ENCODE data around the gene CCDC167. TPM values are rescaled to one million over a fixed set of nuclear protein-coding genes. Genes with fewer than 3 reads are reported as not detected.
A peak's percentile ranks its signal among the peaks of the same experiment; 100 is the strongest.
"Not testable (repeated sequence)": the region's sequence is repeated elsewhere in the genome, so short reads cannot be mapped to it uniquely, and the experiment has no call there.

Gene CCDC167
- total RNA-seq, 1 experiment from 2014 or later, result 47.6 TPM

DNA sequence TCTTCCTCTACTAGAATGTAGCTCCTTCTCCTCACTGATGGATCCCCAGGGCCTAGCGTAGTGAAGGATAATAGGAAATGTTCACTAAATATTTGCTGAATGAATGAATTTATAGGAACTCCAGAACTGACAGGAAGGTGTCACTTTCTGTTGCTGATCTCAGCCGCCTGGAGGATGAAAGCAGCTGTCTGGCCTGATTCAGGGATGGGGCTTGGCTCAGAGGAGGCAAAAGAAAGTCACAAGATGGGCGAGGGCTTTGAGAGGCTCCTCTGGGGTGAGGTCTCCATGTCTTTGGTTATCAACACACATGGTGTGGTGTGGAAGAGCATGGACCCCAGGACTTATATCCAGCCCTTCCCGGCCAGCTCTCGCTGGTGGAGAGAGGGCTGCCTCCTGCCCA is 11.5 kb upstream of the CCDC167 start:
- no peak for DNase-seq (ENCODE audit: low read depth)

DNA sequence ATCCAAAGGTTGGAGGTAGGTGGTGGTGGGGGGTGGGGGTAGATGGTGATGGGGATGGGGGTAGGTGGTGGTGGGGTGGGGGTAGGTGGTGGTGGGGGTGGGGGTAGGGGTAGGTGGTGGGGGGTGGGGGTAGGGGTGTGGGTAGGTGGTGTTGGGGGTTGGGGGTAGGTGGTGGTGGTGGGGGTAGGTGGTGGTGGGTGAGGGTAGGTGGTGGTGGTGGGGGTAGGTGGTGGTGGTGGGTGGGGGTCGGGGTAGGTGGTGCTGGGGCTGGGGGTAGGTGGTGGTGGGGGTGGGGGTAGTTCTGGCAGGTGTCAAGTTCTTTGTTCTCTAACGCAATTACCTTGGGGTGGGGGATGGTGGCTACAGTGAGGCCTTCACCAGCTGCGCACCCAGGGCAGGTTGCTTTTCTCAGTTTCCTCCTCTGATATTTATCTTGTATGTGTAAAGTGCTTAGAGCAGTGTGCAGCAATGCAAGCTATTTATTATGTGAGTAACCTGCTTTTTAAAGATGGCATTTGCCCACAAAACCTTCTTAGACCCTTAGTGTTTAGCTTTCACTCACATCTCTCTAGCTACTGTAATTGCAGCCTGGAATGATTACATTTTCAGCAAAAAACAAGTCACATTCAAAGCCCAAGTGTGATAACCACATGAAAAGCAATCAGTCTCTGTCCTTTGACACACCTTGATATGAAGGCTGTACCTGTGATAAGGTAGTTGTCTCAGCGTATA is 8.2 kb upstream of the CCDC167 start:
- no peak for DNase-seq (ENCODE audit: low read depth)

DNA sequence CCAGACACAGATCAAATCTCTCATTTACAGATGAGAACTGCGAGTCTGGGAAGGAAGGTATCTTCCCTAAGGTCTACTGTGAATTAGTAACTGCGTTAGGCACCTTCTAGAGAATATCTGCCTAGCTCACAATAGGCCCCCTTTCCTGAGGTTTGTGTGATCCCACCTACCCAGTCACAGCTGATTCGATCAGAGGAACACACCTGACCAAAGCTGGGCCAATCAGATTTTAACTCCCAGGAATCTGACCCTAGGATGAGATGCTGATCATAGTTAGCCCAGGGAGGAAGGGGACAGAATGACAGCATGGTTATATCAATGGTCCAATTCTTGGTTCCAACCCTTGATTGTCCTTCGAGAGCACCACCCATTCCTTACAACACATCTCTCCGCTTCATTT is 7.4 kb upstream of the CCDC167 start:
- no peak for DNase-seq (ENCODE audit: low read depth)

DNA sequence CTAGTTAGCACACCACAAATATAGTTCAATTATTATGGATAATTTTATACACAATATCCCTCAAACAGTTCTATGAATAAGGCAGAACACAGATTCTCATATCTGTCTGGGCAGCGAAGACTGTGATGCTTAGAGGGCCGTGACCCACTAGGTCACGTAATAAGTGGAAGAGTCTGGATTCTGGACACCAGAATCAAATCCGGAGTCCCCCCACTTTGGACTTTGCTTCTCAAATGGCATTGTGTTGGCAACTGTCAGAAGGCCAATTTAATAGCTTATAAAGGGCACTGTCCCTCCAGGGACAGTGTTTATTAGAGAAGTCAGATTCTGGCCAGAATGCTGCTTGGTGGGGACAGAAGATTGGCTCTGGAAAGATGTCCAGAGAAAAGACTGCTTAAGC is 6.8 kb upstream of the CCDC167 start:
- DNase-seq (ENCODE audit: low read depth), result no peak

DNA sequence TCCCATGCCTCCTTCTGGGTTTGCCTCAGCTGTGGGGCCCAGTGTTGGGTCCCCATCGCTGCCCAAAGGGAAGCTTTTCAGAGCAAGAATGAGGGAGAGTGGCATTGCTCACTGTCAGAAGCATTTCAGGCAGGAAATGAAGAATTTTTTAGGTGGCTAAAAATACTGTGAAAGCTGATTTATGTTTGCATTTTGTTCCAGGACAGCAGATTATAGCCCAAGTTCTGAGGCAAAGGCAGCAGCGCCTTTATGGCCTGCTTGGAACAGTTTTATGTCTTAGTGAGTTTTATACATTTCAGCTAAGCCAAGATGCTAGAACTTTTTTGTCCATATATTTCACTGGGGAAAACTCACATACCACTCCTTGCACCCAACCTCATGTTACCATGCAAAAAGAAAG is 4.3 kb upstream of the CCDC167 start:
- no peak for DNase-seq (ENCODE audit: low read depth)

DNA sequence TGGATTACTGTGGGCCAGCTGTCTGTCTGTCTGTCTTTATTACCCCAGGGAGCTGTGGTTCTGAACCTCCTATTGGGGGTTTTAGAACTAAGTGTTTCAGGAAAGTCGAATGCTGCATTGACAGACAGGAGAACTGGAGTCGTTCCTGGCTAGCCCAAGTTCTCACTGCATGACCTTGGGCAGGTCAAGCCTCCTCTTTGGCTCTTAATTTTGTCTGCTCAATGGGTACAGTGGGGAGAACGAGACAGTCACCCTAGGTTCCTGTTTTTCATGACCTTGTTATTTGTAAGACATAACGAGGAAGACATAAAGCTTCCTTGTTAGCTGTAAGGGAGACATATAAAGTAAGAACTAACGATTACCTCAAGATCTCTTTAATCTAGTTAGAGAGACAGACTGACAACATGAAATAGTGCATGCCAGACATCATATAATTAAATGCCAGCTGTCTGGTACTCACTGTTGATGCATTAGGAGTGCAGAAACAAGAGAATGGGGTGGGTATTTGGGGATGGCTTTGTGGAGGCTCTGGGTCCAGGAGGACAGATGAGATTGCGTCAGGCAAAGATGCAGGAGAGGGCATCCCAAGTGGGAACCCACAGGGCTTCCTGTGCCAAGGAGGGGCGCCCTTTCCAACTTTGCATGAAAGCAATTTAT is 3.7 kb upstream of the CCDC167 start:
- DNase-seq (ENCODE audit: low read depth), result peak; percentile 32

DNA sequence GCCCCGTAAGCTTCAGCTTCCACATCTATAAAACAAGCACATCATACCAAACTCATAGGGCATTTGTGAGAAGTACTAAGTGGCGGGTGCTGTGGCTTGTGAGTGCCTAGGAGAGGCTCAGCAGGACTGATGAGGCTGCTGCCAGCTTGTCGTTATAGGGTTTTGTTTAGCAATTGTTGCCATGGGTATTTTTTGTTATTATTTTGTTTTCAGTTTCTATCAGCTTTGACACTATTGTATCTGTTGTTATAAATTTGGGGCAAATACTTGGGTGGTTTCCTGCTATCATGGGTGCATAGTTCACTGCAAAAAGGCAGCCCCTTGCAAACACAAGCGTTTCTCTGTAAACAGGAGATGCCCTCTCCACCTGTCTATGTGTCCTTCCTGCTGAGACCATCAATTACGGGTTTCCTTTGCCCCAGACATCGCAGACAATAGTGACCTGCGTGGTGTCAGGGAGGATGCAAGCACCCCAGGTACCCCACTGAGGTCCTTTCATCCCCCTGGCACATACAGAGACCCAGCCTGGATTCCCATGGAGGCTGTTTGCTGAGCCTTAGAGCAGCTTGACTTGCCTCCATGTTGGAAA is 3.1 kb upstream of the CCDC167 start:
- no peak for DNase-seq (ENCODE audit: low read depth)

DNA sequence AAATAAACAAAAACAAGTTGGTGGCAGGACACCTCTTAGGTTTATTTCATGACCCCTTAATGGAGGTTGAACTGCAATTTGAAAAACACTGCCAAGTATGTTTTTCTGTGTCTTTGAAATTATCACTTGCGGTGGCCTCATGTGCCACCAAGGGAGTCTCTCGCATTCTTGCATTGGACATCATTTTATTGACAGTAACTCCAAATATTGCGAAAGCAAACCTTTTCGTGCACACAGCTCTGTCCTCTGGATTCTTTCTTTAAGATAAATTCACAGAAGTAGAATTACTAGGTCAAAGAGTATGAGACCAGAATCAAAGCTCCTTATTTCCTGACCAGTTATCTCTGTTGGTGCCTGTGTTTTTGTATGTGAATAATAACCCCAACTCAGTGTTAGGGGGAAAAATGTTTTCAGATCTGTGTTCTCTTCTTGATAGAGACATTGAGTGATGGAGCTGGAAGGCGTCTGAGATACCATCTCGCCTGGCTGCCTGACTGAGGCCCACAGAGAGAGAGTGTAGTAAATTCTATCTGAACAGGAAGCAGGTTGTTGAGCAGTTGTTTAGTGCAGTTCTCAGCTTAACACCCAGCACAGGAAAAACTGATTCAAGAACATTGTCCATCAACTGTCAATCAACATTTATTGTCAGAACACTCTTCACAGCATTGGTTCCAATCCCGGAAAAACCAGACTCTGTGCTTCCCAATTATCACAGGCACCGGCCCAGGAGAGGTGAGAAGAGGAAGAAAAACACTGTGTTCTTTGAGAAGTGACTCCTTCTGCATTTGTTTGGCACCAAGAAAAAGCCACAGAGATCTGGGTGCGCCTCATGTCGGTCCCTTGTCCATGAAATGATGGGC is 2.2 kb upstream of the CCDC167 start:
- DNase-seq (ENCODE audit: low read depth), result no peak

DNA sequence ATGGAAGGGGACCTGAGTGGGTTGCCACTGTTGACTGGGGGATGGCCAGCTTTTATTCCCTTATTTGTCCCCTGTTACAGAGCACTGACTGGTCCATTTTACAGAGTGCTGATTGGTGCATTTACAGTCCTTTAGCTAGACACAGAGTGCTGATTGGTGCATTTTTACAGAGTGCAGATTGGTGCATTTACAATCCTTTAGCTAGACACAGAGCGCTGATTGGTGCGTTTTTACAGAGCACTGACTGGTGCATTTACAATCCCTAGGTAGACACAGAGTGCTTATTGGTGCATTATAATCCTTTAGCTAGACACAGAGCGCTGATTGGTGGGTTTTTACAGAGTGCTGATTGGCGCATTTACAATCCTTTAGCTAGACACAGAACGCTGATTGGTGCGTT is 1.2 kb upstream of the CCDC167 start:
- not testable (repeated sequence) for DNase-seq (ENCODE audit: low read depth)

DNA sequence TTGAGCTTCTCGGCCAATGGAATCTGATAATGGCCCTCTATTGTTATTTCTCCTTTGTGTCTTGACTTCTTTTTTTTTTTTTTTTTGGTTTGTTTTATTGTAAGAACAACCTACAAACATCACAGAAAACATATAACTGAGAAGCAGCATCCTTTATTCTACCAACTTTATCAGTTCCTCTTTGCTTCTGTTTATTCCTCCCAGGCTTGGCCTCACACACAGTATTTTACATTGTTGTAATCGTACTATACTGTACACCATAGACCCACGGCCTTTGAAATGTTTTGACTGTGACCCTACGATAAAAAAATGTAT is 558 bp upstream of the CCDC167 start:
- no peak for DNase-seq (ENCODE audit: low read depth)

DNA sequence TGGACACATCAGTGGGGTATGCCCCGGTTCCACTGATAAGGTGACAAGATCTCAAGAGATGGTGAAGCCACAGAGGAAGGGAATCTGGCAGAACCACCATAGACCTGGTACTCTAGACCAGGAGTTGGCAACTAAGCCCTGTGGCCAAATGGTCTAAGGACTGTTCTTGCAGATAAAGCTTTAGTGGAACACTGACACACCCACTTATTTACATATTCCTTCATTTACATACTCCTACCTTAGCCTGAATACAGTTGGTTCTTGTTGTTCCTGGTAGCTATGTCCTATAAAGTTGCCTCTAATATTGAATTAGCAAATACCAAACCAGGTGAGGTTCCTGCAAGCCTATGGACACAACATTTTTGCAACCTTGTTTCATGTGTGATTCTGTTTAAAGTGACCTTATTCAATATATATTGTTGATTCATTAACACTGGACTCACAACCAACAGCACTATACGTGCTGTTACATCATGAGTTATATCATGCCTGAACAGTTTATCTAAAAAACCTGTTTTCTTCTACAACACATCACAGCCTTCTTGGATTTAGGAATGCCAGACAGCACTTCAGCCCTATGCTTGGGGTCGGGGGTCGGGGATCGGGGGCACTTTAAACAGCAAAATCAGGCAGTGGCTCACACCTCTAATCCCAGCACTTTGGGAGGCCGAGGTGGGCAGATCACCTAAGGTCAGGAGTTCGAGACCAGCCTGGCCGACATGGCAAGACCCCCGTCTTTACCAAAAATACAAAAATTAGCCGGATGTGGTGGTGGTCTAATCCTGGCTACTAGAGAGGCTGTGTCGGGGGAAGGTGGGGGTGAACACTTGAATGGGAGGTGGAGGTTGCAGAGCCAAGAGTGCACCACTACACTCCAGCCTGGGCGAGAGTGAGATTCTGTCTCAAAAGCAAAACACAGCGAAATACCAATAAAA is 2.5 kb downstream of the CCDC167 start:
- DNase-seq (ENCODE audit: low read depth), result no peak

DNA sequence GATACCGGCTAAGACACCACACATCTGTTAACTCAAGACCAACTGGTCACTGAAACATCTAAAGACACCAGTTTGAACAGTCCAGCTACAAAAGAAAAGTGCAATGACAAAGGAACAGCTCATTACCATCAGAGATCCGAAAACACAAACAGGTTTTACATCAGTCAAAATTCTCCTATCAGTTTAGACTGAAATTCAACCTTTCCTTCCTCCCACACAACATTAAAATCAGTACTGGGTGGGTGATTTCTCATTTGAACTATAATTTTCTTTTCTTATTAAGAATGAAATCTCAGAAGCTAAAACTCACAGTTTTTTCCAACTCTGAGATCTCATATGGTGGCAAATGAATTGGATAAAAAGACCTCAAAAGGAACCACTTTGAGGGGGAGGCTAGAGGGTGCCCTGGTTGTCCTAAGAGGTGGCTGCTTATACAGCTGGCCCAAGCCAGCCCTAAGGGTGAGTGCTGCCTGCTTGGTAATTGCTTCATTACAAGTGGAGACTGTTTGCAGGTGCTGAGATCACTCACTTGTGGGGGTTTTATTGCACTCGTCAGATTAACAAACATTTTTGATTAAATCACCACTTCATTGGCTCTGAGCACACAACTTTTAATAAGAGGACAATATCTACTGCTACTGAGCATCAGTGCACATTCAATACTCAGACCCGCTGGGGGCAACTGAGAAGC is 4.3 kb downstream of the CCDC167 start:
- DNase-seq (ENCODE audit: low read depth), result no peak

DNA sequence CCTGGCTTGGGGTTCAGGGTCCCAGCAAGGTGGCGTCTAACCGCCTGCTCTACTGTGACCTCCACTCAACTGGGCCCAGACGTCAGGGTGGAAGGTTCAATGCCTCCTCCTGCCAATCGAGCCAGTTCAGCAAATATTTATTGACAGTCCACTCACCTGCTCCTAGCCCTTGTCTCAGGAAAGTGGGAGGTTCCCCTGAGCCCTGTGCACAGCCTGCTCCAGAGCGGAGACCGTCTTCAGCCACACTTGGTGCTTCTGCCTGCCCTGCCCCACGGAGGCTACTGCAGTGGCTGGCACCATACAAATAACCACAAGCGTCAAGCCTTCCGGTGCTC is 6.1 kb downstream of the CCDC167 start:
- DNase-seq (ENCODE audit: low read depth), result no peak

DNA sequence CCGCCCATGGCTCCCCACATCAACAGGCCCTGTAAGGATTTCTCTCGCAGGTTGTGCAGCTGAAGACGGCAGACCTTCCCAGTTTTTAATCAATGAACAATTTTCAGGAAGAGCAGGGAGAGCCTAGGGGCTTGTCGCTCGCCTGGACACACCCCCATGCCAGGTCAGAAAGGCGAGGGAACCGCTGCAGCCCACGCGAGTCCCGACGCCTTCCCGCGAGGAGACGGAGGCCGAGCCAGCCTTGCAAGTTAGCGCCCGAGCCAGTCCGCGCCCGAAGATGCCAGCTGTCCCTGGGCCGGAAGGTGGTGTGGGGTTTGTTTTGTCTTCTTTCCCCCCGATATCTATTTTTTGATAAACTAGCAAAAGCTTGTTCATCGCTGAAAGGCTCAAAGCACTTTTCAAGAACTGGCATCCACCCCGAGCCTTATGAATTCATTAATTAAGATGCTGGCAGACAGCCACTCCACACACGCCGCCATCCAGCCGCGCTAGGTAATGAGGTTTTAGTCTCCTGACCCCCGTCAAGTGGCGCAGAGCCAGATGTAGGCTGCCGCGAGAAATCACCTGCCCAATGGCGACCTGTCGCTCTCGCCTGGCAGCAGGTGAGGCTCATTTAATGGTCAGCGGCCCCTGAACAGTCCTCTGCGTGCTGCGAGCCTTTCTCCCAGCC is 6.6 kb downstream of the CCDC167 start:
- no peak for DNase-seq (ENCODE audit: low read depth)

DNA sequence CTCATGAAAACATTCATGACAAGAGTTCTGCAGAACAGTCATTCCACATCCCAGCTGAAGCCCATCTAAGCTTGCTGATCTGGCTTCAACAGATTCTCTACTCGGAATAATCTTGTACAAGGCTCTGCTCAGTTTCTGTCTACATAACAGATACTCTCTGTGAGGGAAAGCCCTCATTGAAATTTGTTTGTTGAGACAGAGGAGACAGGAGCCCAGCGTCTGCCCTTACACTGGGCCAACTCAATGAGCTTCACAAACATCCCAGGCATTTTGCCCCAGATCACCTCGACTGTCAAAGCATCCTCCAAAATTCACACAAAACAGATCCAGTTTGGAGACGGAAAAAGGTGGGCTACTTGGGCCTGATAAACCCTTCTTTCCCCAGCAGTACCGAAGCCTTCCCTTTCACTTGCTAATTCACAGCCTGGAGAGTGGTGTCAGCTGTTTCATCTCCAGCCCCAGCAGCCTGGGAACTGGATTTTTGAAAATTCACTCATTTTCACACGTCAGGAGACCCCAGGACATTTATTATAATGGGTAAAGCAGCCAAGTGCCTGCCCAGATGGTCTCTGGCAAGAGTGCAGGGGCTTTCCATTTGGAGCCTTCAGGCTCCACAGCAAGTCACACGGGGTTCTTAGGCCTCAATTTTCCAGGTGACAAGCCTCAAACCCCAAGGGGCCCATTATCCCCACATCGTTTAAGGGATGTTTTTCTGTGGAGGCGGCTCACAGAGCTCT is 7.3 kb downstream of the CCDC167 start:
- no peak for DNase-seq (ENCODE audit: low read depth)

DNA sequence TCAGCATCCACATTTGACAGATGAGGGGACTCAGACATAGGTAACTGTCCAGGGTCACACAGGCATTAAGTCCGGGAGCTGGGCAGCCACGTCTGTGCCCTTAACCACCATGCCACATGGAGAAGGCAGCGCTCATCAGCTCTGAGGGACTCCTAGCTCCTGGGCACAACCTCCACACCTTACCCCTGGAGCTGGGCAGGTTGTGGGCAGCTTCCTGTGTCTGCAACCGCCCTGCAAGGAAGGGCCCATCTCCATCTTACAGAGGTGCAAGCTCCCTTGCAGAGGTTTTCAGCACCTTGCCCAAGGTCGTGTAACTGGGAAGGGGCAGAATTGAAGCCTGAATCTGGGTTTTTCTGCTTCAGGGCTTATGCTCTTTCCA is 7.9 kb downstream of the CCDC167 start:
- no peak for DNase-seq (ENCODE audit: low read depth)

DNA sequence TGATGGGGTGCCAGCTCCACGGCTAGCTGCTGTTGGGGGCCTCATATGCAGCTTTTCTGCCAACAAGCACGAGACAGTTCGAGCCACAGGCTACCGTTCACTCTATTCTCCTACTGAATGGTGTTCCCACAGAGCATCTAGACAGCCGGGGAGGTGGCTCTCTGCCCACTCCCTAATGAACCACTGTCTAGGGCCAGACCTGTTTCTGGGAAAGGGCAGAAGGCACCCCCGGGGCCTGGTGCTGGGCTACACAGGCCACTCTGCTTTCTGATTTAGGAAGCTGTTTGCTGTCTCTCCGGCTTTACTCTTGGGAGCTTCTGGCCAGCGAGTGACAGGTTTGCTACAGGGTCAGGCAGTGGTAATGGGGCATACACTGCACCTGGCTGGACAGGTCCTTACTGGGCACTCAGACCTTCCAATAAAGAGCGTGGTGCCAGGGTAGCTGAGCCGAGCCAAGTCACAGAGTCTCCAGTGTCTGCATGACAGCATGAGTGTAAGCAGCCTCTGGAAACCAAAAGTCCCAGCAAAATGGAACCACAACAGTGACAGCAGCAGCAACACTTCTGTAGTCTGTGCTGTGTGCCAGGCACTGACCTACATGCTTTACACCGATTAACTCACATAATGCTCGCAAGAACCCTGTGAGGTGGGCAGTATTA is 8.4 kb downstream of the CCDC167 start:
- DNase-seq (ENCODE audit: low read depth), result no peak

DNA sequence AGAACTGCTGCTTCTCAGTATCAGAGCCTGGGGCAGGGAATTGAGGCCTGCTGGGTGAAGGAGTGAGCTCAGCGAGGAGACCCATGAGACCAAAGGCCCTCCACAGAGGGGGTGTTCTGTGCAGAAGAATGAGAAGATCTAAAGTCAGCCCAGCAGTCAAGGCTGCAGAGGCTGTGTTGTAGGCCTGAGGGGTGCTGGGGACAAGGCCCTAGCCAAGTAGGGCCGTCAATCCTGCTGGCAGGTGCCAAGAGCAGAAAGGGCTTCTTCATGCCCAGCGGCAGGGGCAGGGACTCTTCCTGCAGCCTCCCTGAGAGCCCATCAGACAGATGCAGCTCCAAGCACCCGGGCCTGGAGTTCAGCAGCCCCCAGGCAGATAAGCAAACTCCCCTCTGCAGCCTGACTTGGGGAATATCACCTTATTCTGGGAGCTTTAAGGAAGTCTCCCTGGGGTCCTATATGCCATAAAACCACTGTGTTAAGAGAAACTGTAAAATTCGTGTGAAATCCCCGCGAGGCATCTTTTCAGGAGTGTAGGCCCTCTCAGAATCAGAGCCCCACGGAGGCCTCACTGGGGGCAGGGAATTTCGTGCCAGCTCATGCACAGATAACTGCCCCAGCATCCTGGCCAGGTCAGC is 9.0 kb downstream of the CCDC167 start:
- no peak for DNase-seq (ENCODE audit: low read depth)
